Vagina (tissue), 2 donors: Measurements from ENCODE around the gene HOXD12.

ENCODE experiments used
- CTCF ChIP-seq, 3 experiments: fragments of 450-650 bp in 2 of 3; fragments of 200-600 bp in 1 of 3; sonication (generic) in 1 of 3; IDR thresholded peaks; one replicate each; pipeline ENCODE4 v1.5.1; 2017 to 2019; ENCODE audit warnings: antibody characterized with exemption in 3 of 3, mild to moderate bottlenecking in 2 of 3, moderate library complexity in 2 of 3
- POLR2A ChIP-seq, 2 donors: fragments of 450-650 bp; IDR thresholded peaks; one replicate each; pipeline ENCODE4 v1.6.1; 2017; ENCODE audit warnings: antibody characterized with exemption in 2 of 2, mild to moderate bottlenecking in 2 of 2, moderate library complexity in 2 of 2
- POLR2AphosphoS5 ChIP-seq, 2 donors: sonication (generic); formaldehyde crosslinking; IDR thresholded peaks; one replicate each; pipeline ENCODE4 v1.9.0; 2017; ENCODE audit warnings: antibody characterized with exemption in 2 of 2, mild to moderate bottlenecking in 2 of 2, low read depth in 1 of 2; ENCODE audit not compliant: insufficient read depth in 1 of 2

GRCh38 chr2:176148751-176149421 lies 49.3 kb downstream of the HOXD12 start:
- TF ChIP-seq CTCF (IDR thresholded peaks at IDR 0.05) = no peak
- TF ChIP-seq POLR2AphosphoS5 (IDR thresholded peaks at IDR 0.05; ENCODE audit: insufficient read depth in 1 of 2, low read depth in 1 of 2) = no peak
- TF ChIP-seq POLR2A (IDR thresholded peaks at IDR 0.05) = no peak
